SK-N-SH (cell line): ENCODE measurements around the gene PHACTR3. TPM values are rescaled to one million over a fixed set of nuclear protein-coding genes. Genes with fewer than 3 reads are reported as not detected.

Source experiments
- CTCF ChIA-PET: fragments of 300-600, 350-600 bp; formaldehyde crosslinking; extraction: SDS; loops from one replicate; lab custom pipeline; 2021; lab: Yijun Ruan, JAX
- POLR2A ChIA-PET: fragments of 350-600 bp; sonication (Branson Sonifier 250); formaldehyde crosslinking; extraction: SDS; loops from one replicate; lab custom pipeline; 2020; ENCODE audit warnings: antibody characterized with exemption, inconsistent platforms; lab: Yijun Ruan, JAX
- DNase-seq: peaks from one replicate; pipeline ENCODE4 v3.0.0; 2012
- H2AFZ ChIP-seq: fragments of 200-600 bp; sonication (generic); 2 replicates; pipeline ENCODE4 v1.8.1; 2016; ENCODE audit warnings: antibody characterized with exemption, mild to moderate bottlenecking, low read depth
- H3F3A ChIP-seq: fragments of 200-600 bp; sonication (generic); replicated peaks from 2 replicates; pipeline ENCODE3; 2016; ENCODE audit warnings: antibody characterized with exemption, mild to moderate bottlenecking; ENCODE audit not compliant: insufficient read depth
- H3K27ac ChIP-seq, 2 experiments: fragments of 200-500 bp in 1 of 2; fragments of 200-600 bp in 1 of 2; sonication (Bioruptor generic) in 1 of 2; sonication (generic), shearing (Covaris generic) in 1 of 2; 2 replicates each; pipeline versions ENCODE4 v1.5.1 to v1.6.1; 2014 to 2016; ENCODE audit warnings: low read depth in 2 of 2, inconsistent platforms in 1 of 2, low read length in 1 of 2, mild to moderate bottlenecking in 1 of 2, mixed read lengths in 1 of 2
- H3K27me3 ChIP-seq: fragments of 200-600 bp; sonication (generic), shearing (Covaris generic); 2 replicates; pipeline ENCODE4 v1.6.1; 2016; ENCODE audit warnings: mixed run types; ENCODE audit not compliant: insufficient read depth
- H3K36me3 ChIP-seq, 2 experiments: fragments of 200-500 bp in 1 of 2; fragments of 200-600 bp in 1 of 2; sonication (Bioruptor generic) in 1 of 2; sonication (generic) in 1 of 2; replicated peaks in 1 of 2; 2 replicates each; pipeline versions ENCODE3 to v1.5.1; 2014 to 2016; ENCODE audit warnings: low read length in 1 of 2, mild to moderate bottlenecking in 1 of 2; ENCODE audit not compliant: insufficient read depth in 2 of 2, control insufficient read depth in 1 of 2
- H3K4me1 ChIP-seq, 2 experiments: fragments of 200-500 bp in 1 of 2; fragments of 200-600 bp in 1 of 2; sonication (Bioruptor generic) in 1 of 2; sonication (generic), shearing (Covaris generic) in 1 of 2; 2 replicates each; pipeline versions ENCODE4 v1.5.1 to v1.6.1; 2014 to 2016; ENCODE audit warnings: low read depth in 1 of 2, low read length in 1 of 2, mixed run types in 1 of 2; ENCODE audit not compliant: insufficient read depth in 2 of 2, control insufficient read depth in 1 of 2
- H3K4me2 ChIP-seq: fragments of 200-600 bp; sonication (generic), shearing (Covaris generic); 2 replicates; pipeline ENCODE4 v1.6.1; 2017; ENCODE audit warnings: mixed run types
- H3K4me3 ChIP-seq, 2 experiments: fragments of 200-500 bp in 1 of 2; fragments of 200-600 bp in 1 of 2; sonication (Bioruptor generic) in 1 of 2; sonication (generic), shearing (Covaris generic) in 1 of 2; 2 replicates each; pipeline versions ENCODE4 v1.5.1 to v1.8.1; 2014 to 2016; ENCODE audit warnings: low read depth in 2 of 2, inconsistent platforms in 1 of 2, low read length in 1 of 2, mild to moderate bottlenecking in 1 of 2, mixed read lengths in 1 of 2, moderate library complexity in 1 of 2
- H3K79me2 ChIP-seq: fragments of 200-600 bp; sonication (generic); 2 replicates; pipeline ENCODE4 v1.8.1; 2017; ENCODE audit warnings: mild to moderate bottlenecking; ENCODE audit not compliant: insufficient read depth
- H3K9ac ChIP-seq: fragments of 200-600 bp; sonication (generic); 2 replicates; pipeline ENCODE4 v1.6.1; 2017; ENCODE audit warnings: mixed run types
- H3K9me2 ChIP-seq: fragments of 200-600 bp; sonication (generic); 2 replicates; pipeline ENCODE4 v1.6.1; 2017; ENCODE audit warnings: mixed run types
- H3K9me3 ChIP-seq: fragments of 200-600 bp; sonication (generic); 2 replicates; pipeline ENCODE4 v1.6.1; 2017; ENCODE audit warnings: mixed run types, mild to moderate bottlenecking, moderate library complexity
- H4K20me1 ChIP-seq: fragments of 200-600 bp; sonication (generic); 2 replicates; pipeline ENCODE4 v1.6.1; 2017; ENCODE audit warnings: mild to moderate bottlenecking, mixed run types; ENCODE audit not compliant: insufficient read depth
- CHD2 ChIP-seq: fragments of 150-350 bp; IDR thresholded peaks from 2 replicates; pipeline ENCODE4 v1.6.1; 2018; ENCODE audit warnings: low read length; ENCODE audit not compliant: partially characterized antibody
- ELF1 ChIP-seq: IDR thresholded peaks from 2 replicates; pipeline ENCODE4 v1.4.0; 2012
- EP300 ChIP-seq, 2 experiments: IDR thresholded peaks; 2 replicates each; pipeline versions ENCODE4 v1.4.0 to v1.6.1; 2012; ENCODE audit warnings: borderline replicate concordance in 1 of 2, low read depth in 1 of 2, low read length in 1 of 2
- EZH2phosphoT487 ChIP-seq: fragments of 200-600 bp; sonication (generic); IDR thresholded peaks from 2 replicates; pipeline ENCODE4 v1.6.1; 2017; ENCODE audit warnings: low read depth, mixed run types, mild to moderate bottlenecking, antibody characterized with exemption, moderate library complexity, borderline replicate concordance
- FOSL2 ChIP-seq: IDR thresholded peaks from 2 replicates; pipeline ENCODE4 v1.4.0; 2012; ENCODE audit warnings: low read depth, mild to moderate bottlenecking, moderate library complexity, borderline replicate concordance
- FOXJ3 ChIP-seq: sonication (generic); formaldehyde crosslinking; IDR thresholded peaks from 2 replicates; pipeline ENCODE4 v1.5.1; 2020; ENCODE audit warnings: mild to moderate bottlenecking, missing genetic modification reagents
- FOXM1 ChIP-seq: IDR thresholded peaks from 2 replicates; pipeline ENCODE4 v1.4.0; 2012; ENCODE audit warnings: low read depth, mild to moderate bottlenecking
- JUND ChIP-seq: IDR thresholded peaks from 2 replicates; pipeline ENCODE4 v1.4.0; 2012
- MEF2A ChIP-seq: IDR thresholded peaks from 2 replicates; pipeline ENCODE4 v1.4.0; 2012; ENCODE audit warnings: low read depth, borderline replicate concordance
- MXI1 ChIP-seq: IDR thresholded peaks from 2 replicates; pipeline ENCODE4 v1.6.1; 2012; ENCODE audit warnings: mild to moderate bottlenecking, low read depth, low read length, improper control_type of control experiment
- NFIC ChIP-seq: IDR thresholded peaks from 2 replicates; pipeline ENCODE4 v1.4.0; 2012; ENCODE audit warnings: borderline replicate concordance
- NRF1 ChIP-seq: IDR thresholded peaks from 2 replicates; pipeline ENCODE4 v1.6.1; 2012; ENCODE audit warnings: low read depth, mild to moderate bottlenecking, low read length
- POLR2AphosphoS5 ChIP-seq: IDR thresholded peaks from 2 replicates; pipeline ENCODE4 v1.6.1; 2012; ENCODE audit warnings: low read depth, low read length
- RAD21 ChIP-seq: IDR thresholded peaks from 2 replicates; pipeline ENCODE4 v1.6.1; 2012; ENCODE audit warnings: mild to moderate bottlenecking, low read length
- RCOR1 ChIP-seq: fragments of 150-350 bp; IDR thresholded peaks from 2 replicates; pipeline ENCODE4 v1.6.1; 2017; ENCODE audit warnings: antibody characterized with exemption, low read length
- RFX5 ChIP-seq: IDR thresholded peaks from 2 replicates; pipeline ENCODE4 v1.6.1; 2012; ENCODE audit warnings: mild to moderate bottlenecking, improper control_type of control experiment, low read length
- RXRA ChIP-seq: IDR thresholded peaks from 2 replicates; pipeline ENCODE4 v1.4.0; 2012; ENCODE audit warnings: low read depth, mild to moderate bottlenecking, borderline replicate concordance
- SIN3A ChIP-seq: IDR thresholded peaks from 2 replicates; pipeline ENCODE4 v1.6.1; 2012; ENCODE audit warnings: low read depth, mild to moderate bottlenecking, low read length, moderate library complexity, borderline replicate concordance
- SMC3 ChIP-seq: IDR thresholded peaks from 2 replicates; pipeline ENCODE4 v1.6.1; 2012; ENCODE audit warnings: low read depth, low read length, improper control_type of control experiment
- TEAD4 ChIP-seq: IDR thresholded peaks from 2 replicates; pipeline ENCODE4 v1.4.0; 2012; ENCODE audit warnings: mild to moderate bottlenecking, borderline replicate concordance; ENCODE audit not compliant: insufficient read depth
- WGBS: methylation state at CpG from one replicate; pipeline ENCODE4 v1.1.6; 2017; ENCODE audit warnings: low lambda C conversion rate; 5-methylcytosine and 5-hydroxymethylcytosine counted together
- polyA plus RNA-seq, 3 experiments: library from polyadenylated mRNA; depleted of rRNA; stranded (reverse); fragments of >200 nt; gene quantifications; 2 replicates each; pipeline ENCODE4 v1.2.3, GENCODE V29; 2012
- TF ChIP-seq, protein P1 (sequence below): IDR thresholded peaks from 2 replicates; pipeline ENCODE4 v1.4.0; 2012; ENCODE audit warnings: low read depth, borderline replicate concordance
- TF ChIP-seq, protein P2 (sequence below): IDR thresholded peaks from 2 replicates; pipeline ENCODE4 v1.4.0; 2012; ENCODE audit warnings: low read depth
- TF ChIP-seq, protein P3 (sequence below): IDR thresholded peaks from 2 replicates; pipeline ENCODE4; 2012
- TF ChIP-seq, protein P4 (sequence below): fragments of 200-600 bp; sonication (generic); IDR thresholded peaks from 2 replicates; pipeline ENCODE4 v1.6.1; 2017; ENCODE audit warnings: antibody characterized with exemption, mild to moderate bottlenecking, moderate library complexity
- TF ChIP-seq, protein P5 (sequence below): fragments of 150-350 bp; IDR thresholded peaks from 2 replicates; pipeline ENCODE4 v1.6.1; 2016; ENCODE audit warnings: mild to moderate bottlenecking, low read depth, low read length

Gene PHACTR3
- polyA plus RNA-seq, 1 of the 3 experiments (the other 2 are of a cell fraction) = 0.10 TPM

DNA sequence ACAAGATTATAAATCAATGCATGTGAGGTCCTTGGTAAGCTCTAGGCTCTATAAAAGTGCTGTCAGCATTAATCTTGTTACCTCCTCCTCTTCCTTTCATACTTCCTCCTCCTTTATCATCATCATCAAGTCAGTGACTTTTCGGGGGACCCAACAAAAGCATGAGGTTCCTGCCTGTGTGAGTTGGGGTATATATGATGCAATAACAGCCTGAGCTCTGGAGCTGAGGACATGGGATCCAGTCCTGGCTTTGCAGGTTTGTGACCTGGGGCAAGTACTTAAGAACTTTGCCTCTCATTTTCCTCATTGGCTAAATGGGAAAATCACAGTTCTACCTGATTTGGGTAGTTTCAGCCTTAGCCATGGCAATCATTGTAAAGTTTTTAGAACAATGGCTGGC is 7.1 kb upstream of the PHACTR3 start (continued):
- TF ChIP-seq NFIC (no peak), FOXJ3 (CRISPR knock-in tag) (no peak), MXI1 (no peak), MEF2A (no peak), EP300 (IDR thresholded peaks at IDR 0.05; ENCODE audit: borderline replicate concordance in 1 of 2, low read depth in 1 of 2, low read length in 1 of 2) (no peak)
- TF ChIP-seq, protein P1, sequence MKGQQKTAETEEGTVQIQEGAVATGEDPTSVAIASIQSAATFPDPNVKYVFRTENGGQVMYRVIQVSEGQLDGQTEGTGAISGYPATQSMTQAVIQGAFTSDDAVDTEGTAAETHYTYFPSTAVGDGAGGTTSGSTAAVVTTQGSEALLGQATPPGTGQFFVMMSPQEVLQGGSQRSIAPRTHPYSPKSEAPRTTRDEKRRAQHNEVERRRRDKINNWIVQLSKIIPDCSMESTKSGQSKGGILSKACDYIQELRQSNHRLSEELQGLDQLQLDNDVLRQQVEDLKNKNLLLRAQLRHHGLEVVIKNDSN = no peak
- TF ChIP-seq, protein P2, sequence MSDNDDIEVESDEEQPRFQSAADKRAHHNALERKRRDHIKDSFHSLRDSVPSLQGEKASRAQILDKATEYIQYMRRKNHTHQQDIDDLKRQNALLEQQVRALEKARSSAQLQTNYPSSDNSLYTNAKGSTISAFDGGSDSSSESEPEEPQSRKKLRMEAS = no peak

DNA sequence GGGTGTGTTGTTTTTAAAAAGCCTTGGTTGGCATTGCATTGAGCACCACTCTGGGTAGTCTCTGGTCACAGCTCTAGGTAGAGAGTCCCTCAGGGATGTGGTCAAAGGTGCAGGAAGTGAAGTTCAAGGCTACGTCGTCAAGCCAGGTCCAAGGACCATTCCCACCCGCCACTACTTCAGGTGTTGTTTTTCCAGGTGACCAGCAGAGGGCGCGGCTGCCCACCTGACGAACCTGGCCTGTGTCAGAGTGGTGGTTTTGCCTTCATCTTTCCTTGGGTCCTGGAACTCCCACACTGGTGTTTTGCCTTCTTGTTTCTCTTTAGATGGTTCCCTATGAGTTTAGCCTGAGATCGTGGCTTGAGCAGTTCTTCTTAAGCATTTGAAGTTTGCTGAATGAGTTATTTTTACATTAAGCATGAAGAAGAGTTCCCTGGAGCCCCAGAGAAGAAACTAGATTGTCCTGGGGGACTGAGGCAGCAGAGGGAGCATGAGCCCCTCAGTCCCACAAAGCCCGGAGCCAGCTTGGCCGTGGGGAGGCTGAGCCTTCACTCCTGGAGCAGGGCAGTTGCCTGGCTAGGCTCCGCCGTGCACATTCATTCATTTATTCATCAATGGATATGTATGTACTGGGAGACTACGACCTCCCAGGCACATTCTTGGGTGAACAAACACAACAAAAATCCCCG is 5.6 kb upstream of the PHACTR3 start:
- Histone ChIP-seq H2AFZ (no peak overlapping the region), H3K4me2 (no peak overlapping the region), H3K27ac (no peak overlapping the region), H3K79me2 (no peaks in the 10 kb centered on the region), H3F3A (no peaks in the 10 kb centered on the region), H3K9me3 (no peaks in the 10 kb centered on the region), H4K20me1 (no peaks in the 10 kb centered on the region), H3K9ac (no peak overlapping the region), H3K36me3 (no peaks in the 10 kb centered on the region), H3K4me1 (no peaks in the 10 kb centered on the region; a peak in 1 of 4 replicates), H3K4me3 (no peak overlapping the region; a peak in 1 of 4 replicates), H3K9me2 (no peaks in the 10 kb centered on the region), H3K27me3 (no peaks in the 10 kb centered on the region; the same call in 1 of the 2 replicates)
- 21% methylated on average over 13 of the region's 13 CpGs for WGBS
- DNase-seq = peak; percentile 85
- ChIA-PET POLR2A (no interaction called here), CTCF (interaction anchor here (0.5 to 10.7 kb wide), 51 partner anchors 7 to 293 kb away, joined by 3 to 190 read pairs (median 4); no protein-coding TSS in a partner anchor)
- TF ChIP-seq EZH2phosphoT487 (no peak), FOXM1 (no peak), FOXJ3 (CRISPR knock-in tag) (no peak), FOSL2 (no peak), NFIC (no peak), EP300 (IDR thresholded peaks at IDR 0.05; ENCODE audit: borderline replicate concordance in 1 of 2, low read depth in 1 of 2, low read length in 1 of 2) (no peak), SIN3A (no peak), MXI1 (no peak), TEAD4 (no peak), CHD2 (no peak), RFX5 (no peak), JUND (no peak), NRF1 (no peak), SMC3 (peak; percentile 76; the same call in 1 of the 2 replicates), POLR2AphosphoS5 (no peak), RCOR1 (peak; percentile 28; the same call in 1 of the 2 replicates), ELF1 (no peak), RXRA (no peak), RAD21 (peak; percentile 89)
- TF ChIP-seq, protein P2 = no peak
- TF ChIP-seq, protein P1 = no peak
- TF ChIP-seq, protein P3, sequence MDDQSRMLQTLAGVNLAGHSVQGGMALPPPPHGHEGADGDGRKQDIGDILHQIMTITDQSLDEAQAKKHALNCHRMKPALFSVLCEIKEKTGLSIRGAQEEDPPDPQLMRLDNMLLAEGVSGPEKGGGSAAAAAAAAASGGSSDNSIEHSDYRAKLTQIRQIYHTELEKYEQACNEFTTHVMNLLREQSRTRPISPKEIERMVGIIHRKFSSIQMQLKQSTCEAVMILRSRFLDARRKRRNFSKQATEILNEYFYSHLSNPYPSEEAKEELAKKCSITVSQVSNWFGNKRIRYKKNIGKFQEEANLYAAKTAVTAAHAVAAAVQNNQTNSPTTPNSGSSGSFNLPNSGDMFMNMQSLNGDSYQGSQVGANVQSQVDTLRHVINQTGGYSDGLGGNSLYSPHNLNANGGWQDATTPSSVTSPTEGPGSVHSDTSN = no peak
- TF ChIP-seq, protein P4, sequence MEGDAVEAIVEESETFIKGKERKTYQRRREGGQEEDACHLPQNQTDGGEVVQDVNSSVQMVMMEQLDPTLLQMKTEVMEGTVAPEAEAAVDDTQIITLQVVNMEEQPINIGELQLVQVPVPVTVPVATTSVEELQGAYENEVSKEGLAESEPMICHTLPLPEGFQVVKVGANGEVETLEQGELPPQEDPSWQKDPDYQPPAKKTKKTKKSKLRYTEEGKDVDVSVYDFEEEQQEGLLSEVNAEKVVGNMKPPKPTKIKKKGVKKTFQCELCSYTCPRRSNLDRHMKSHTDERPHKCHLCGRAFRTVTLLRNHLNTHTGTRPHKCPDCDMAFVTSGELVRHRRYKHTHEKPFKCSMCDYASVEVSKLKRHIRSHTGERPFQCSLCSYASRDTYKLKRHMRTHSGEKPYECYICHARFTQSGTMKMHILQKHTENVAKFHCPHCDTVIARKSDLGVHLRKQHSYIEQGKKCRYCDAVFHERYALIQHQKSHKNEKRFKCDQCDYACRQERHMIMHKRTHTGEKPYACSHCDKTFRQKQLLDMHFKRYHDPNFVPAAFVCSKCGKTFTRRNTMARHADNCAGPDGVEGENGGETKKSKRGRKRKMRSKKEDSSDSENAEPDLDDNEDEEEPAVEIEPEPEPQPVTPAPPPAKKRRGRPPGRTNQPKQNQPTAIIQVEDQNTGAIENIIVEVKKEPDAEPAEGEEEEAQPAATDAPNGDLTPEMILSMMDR = peak; percentile 73
- TF ChIP-seq, protein P5, sequence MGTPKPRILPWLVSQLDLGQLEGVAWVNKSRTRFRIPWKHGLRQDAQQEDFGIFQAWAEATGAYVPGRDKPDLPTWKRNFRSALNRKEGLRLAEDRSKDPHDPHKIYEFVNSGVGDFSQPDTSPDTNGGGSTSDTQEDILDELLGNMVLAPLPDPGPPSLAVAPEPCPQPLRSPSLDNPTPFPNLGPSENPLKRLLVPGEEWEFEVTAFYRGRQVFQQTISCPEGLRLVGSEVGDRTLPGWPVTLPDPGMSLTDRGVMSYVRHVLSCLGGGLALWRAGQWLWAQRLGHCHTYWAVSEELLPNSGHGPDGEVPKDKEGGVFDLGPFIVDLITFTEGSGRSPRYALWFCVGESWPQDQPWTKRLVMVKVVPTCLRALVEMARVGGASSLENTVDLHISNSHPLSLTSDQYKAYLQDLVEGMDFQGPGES = no peak
